Measurements from ENCODE around the gene TECR. TPM values are rescaled to one million over a fixed set of nuclear protein-coding genes. Genes with fewer than 3 reads are reported as not detected.
"Not testable (repeated sequence)": the region's sequence is repeated elsewhere in the genome, so short reads cannot be mapped to it uniquely, and the experiment has no call there.

Gene TECR
- total RNA-seq, 2 donors from 2014 or later: 85.7 to 108 TPM

DNA sequence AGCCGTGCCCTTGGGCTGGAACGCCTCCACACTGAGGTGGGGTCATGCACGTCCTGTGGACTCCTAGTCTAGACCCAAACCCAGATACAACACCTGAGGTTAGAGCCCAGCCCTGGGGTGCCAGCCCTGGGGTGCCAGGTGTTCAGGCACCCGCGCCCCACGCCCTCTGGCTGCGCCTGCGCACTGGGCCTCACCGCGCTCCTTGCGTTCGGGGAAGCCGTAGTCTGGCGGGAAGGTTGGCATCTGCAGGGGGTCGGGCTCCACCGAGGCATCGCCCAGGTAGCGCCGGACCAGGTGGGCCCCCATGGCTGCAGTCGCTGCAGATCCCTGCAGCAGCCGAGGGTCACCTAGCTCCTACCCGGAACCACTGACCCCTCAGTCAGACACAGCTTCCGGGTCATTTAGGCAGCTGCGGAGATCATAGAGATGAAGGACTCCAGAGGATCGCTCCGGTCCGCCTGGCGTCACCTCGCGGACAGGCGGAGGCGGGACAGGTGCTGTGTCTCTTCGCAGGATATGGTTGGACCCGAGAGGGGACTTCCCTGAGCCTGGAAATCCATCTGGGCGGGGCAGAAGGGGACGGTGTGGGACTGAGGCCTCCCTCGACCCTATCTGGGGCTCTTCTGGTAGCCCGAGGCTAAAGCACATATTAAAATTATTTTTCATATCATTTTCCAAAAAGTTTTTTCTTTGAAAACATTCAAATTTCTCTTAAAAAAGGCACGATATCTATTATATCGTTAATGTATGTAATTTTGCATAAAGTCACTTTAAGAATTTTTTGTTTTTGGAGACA lies 42.5 kb downstream of the TECR start, which contains the start of gene NDUFB7:
NDUFB7 (minus strand) TSS at position 372 of the 796 bp plus-strand sequence; CDS start at position 306, 66 bp downstream.
- intact Hi-C loops (cut with DNase I): loop anchor here in 1 of 2 donors (5.0 kb wide), 1 partner anchor 115 kb away; no protein-coding TSS in a partner anchor
- DNase-seq (peak; percentile 93), ATAC-seq (peak; percentile 97 to 98)

DNA sequence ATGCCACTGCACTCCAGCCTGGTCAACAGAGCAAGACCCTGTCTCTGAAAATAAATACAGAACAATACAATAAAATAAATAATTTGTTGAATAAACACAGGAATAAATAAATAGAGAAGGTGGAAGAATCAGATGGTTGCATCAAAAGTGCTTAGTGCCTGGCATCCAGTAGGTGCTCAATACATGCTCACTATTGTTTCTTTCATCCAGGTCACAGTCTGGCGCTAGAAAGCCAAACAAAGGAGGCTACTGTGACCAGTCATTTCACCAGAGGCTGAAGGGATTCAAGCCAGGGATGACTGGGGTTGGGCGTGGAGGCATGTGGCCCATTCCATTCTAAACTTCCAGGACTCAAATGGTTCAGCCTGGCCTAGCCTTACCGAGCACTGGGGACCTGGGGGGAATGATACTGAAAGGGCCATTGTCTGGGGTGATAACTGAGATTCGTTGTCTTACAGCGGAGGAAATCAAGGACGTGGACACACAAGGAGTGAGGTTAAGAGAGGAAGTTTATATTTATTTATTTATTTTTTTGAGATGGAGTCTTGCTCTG lies 46.1 kb downstream of the TECR start:
- intact Hi-C loops (cut with DNase I): no loop called here
- no peak for ATAC-seq
- DNase-seq: no peak

DNA sequence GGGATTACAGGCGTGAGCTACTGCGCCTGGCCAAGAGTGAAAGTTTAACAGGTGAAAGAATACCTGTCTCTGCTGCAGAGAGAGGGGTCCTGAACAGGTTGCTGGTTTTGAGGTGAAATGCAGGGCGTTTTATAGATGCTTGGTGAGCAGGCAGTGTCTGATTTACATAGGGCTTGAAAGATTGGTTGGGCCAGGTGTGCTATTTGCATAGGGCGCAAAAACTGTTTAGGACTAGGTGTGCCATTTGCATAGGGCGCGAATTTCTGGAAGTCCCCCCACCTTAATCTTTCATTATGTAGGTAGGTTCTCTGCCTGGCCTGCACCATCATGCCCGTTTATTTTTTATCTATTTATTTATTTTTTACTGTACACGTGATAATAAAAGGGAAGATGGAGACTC lies 47.0 kb downstream of the TECR start:
- intact Hi-C loops (cut with DNase I): no loop called here
- DNase-seq (no peak), ATAC-seq (no peak)

DNA sequence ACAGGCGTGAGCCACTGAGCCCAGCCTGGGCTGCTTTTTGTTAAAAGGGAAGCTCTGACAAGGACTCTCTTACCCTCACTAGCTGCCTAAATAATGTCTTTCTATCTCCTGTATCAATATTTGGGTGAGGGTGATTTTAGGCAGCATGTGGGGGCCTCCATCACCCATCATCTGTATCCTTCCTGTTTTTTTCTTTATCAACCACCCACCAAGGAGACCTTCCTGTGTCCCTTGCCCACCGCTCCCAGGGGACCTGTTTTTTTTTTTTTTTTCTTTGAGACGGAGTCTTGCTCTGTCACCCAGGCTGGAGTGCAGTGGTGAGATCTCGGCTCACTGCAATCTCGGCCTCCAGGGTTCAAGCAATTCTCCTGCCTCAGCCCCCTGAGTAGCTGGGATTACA lies 47.9 kb downstream of the TECR start:
- DNase-seq (no peak), ATAC-seq (no peak)
- intact Hi-C loops (cut with DNase I): no loop called here

DNA sequence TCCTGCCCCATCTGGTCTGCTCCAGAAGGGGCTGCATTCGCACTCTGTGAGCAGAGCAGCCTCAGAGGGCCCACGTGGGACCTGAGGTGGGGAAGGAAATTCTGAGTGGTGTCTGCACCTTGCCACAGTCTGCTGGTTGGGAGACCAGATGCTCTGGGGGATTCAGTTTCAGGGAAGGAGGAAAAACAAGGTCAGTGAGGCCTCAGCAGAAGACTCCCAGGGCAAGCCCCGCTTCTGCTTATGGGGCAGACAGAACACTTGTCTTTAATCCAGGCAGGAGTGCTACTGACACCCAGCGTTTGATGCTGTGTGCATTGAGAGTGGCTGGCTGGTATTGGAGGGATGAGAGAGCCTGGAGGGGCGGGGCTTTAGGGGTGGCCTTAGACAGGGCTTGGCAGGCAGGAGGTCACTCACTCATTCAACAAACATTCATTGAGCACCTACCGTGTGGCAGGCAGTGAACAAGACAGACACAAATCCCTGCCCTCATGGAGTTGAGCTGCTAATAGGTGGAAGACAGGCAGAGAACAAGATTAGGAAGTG lies 48.6 kb downstream of the TECR start:
- no peak for DNase-seq
- no peak for ATAC-seq
- intact Hi-C loops (cut with DNase I): no loop called here

DNA sequence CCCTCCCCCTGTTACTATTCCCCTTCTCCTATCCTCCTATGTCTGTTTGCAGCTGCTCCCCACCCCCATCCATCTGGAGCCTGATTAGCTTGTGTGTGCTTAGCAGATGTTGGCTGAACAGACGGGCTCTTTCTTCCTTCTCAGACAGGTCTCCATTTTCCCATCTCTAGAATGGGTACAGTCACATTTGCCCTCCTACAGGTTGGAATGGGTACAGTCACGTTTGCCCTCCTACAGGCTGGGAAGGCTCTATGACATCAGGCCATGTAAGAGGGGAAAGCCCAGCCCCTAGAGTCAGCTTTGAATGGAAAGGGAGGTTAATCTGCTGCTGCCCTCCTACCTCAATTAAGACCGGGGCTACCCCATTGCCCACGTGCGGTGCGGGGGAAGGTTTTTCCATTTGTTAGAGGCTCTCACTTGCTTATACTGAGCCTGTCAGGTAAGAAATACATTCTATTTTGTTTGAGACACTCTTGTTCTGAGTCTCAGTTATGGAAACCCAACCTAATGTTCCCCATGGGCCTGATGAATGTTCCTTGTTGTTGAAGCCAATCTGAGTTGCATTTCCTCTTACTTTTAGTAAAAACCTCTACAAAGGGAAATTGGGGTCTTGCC lies 51.3 kb downstream of the TECR start:
- ATAC-seq: no peak
- no peak for DNase-seq
- intact Hi-C loops (cut with DNase I): no loop called here

DNA sequence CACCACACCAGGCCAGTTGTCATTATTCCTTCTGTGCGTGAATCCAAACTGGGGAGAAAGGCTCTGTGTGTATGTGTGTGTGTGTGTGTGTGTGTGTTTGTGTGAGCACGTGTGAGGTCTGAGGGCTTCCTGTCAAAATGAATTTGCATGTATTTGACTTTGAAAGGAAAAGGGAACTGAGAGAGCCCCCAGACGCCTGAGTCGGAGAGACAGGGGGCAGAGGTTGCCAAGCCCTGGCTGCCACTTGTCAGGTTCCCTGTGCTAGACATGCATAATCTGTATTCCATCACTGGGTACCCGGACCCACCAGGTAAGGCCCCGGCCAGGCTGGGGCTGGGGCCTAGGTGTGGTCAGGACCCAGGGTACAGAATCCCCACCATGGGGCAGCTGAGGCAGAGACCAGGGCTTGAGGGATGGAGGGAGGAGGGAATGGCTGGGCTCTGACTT lies 53.5 kb downstream of the TECR start, which contains the start of gene CLEC17A:
CLEC17A (plus strand) TSS at position 191 of the 447 bp plus-strand sequence; CDS start at position 268, 77 bp downstream.
- intact Hi-C loops (cut with DNase I): no loop called here
- no peak for ATAC-seq

DNA sequence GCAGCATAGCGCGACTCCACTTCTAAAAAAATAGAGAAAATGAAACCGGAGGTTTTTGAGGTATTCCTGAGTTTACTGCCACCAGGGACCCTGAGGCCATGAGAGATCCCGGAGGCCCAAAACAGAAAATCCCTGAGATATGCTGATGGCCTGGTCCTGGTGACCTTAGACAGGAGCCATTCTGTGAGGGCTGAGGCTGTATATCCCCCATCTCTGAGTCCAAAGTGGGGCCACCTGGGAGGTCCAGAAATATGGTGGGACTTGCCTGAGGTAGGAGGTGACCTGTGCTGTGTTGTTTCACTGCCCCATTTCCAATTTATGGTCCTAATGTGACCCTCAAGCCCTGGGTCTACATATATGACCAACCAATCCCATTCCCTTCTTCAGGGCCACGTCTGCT lies 55.0 kb downstream of the TECR start:
- intact Hi-C loops (cut with DNase I); DNase-seq; ATAC-seq: not testable (repeated sequence)

More for the DNA sequence above, 53.5 kb downstream of the TECR start, which contains the start of gene CLEC17A:
- no peak for DNase-seq

DNA sequence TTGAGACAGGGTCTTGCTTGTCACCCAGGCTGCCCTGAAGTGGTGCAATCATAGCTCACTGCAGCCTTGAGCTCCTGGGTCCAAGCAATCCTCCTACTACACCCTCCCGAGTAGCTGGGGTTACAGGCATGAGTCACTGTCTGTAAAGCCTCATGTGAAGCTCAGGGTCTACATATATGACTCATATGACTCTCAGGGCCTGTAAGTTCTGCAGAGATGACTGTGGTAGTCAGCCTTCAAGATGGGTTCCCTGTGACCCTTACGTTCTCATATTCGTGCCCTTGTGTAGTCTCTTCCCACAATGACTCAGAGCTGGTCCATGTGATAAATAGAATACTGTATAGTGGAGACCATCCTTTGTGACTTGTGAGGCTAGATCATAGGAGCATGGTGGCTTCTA lies 55.8 kb downstream of the TECR start:
- ATAC-seq; intact Hi-C loops (cut with DNase I); DNase-seq: not testable (repeated sequence)

DNA sequence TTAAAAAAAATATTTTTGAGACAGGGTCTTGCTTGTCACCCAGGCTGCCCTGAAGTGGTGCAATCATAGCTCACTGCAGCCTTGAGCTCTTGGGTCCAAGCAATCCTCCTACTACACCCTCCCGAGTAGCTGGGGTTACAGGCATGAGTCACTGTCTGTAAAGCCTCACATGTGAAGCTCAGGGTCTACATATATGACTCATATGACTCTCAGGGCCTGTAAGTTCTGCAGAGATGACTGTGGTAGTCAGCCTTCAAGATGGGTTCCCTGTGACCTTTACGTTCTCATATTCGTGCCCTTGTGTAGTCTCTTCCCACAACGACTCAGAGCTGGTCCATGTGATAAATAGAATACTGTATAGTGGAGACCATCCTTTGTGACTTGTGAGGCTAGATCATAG lies 60.0 kb downstream of the TECR start:
- ATAC-seq; DNase-seq; intact Hi-C loops (cut with DNase I): not testable (repeated sequence)

DNA sequence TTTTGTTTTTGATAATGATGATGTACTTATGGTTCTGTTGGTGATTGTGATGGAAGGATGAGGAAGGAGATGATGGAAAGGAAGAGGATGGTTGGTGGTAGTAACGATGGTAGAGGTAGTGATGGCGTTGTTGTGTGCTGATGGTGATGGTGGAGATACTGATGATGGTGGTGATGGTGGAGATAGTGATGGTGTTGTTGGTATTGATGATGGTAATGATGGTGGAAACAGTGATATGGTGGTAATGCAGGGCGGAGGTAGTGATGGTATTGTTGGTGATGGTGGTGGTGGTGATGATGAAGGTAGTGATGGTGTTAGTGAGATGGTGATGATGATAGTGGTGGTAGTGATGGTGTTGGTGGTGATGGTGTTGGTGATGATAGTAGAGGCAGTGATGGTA lies 66.2 kb downstream of the TECR start:
- ATAC-seq: no peak
- intact Hi-C loops (cut with DNase I): no loop called here
- no peak for DNase-seq

DNA sequence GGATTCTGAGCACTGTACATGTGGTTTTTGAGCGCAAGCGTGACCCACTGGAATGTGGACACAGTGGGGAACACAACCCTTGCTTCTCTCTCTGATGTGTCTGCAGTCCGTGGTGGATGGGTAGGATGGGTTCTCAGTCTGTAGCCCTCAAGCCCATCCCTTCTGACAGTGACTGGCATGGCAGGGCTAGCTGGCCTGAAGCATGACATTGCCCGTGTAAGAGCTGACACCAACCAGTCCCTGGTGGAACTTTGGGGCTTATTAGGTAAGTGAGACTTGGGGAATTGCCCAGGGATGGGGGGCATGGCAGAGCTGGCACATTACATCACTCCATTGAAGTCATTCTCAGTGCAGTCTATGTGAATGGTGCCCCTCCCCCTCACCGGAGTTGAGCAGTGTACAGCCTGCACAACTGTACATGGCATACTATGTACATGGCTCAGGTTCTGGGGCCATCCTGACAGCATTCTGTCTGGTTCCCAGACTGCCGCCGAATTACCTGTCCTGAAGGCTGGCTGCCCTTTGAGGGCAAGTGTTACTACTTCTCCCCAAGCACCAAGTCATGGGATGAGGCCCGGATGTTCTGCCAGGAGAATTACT lies 70.3 kb downstream of the TECR start:
- intact Hi-C loops (cut with DNase I): no loop called here
- no peak for ATAC-seq
- DNase-seq: no peak

DNA sequence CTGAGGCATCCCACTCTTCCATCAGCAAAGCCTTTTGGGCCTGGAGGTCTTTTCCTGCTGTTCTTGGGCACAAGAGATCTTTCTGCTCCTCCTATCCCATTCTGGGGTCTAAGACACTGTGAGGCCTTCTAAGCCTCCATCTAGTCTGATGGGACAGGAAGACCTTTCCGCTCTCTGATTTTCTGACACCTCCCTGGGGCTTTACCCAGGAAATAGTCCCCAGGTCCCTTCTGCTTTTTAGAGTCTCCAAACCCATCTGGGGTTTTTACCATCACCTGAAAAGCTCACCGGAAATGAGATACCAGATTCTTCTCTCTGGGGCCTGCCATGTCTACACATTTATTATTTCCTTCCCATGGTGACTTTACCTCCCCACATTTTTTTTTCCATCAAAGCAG lies 74.6 kb downstream of the TECR start:
- no peak for ATAC-seq

DNA sequence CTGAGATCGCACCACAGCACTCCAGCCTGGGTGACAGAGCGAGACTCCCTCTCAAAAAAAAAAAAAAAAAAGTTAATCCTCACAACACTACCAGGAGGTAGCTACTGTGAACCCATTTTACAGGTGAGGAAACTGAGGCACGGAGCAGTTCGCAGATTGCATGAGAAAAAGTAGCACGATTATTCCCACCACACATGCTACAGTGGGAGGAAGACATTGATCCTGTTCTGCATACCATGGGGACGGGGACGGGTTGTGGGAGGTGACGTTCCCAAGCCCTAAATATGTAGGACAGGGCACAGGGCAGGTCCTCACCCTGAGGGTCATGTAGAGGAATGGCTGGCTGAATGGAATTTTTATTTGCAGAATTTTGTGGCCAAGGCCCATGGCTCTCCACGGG lies 77.2 kb downstream of the TECR start:
- intact Hi-C loops (cut with DNase I): no loop called here
- no peak for DNase-seq
- no peak for ATAC-seq

More for the DNA sequence above, 74.6 kb downstream of the TECR start:
- no peak for DNase-seq
- intact Hi-C loops (cut with DNase I): no loop called here

DNA sequence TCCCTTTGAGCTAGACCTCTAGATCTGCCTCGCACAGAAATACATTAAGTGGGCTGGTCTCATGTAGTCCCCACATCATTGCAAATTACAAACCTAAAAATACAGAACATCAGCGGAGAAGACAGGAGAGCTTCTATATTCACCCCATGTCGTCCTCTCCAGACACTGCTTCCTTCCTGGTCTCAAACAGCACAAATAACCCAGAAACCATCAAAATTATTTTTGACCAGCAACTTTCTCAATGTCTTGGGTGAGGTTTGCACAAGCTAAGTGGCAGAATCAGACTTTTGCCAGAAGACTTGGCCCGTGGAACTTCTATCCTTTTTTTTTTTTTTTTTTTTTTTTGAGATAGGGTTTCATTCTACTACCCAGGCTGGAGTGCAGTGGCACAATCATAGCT lies 81.7 kb downstream of the TECR start:
- no peak for ATAC-seq
- no peak for DNase-seq
- intact Hi-C loops (cut with DNase I): no loop called here

DNA sequence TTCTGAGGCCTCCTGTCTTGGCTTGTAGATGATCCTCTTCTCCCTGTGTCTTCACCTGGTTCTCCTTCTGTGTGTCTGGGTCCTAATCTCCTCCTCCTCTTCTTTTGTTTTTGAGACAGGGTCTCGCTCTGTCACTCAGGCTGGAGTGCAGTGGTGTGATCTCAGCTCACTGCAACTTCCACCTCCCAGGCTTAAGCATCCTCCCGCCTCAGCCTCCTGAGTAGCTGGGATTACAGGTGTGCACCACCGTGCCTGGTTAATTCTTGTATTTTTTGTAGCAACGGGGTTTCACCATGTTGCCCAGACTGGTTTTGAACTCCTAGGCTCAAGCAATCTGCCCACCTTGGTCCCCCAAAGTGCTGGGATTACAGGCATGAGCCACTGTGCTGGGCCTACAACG lies 82.8 kb downstream of the TECR start:
- DNase-seq; ATAC-seq; intact Hi-C loops (cut with DNase I): not testable (repeated sequence)

DNA sequence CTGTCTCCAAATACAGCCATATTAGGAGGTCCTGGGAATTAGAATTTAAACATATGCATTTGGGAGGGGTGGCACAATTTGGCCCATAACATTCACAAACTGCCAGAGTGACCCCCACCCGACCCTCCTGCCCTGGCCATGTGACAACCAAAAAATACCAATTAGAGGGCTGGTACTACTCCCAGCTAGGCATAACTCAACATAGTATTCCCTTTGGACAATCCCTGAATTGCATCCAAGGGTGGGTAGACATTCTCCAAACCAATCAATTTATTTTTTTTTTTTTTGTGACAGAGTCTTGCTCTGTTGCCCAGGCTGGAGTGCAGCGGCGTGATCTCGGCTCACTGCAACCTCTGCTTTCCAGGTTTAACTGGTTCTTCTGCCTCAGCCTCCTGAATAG lies 83.3 kb downstream of the TECR start:
- ATAC-seq (no peak), DNase-seq (no peak)
- intact Hi-C loops (cut with DNase I): no loop called here

DNA sequence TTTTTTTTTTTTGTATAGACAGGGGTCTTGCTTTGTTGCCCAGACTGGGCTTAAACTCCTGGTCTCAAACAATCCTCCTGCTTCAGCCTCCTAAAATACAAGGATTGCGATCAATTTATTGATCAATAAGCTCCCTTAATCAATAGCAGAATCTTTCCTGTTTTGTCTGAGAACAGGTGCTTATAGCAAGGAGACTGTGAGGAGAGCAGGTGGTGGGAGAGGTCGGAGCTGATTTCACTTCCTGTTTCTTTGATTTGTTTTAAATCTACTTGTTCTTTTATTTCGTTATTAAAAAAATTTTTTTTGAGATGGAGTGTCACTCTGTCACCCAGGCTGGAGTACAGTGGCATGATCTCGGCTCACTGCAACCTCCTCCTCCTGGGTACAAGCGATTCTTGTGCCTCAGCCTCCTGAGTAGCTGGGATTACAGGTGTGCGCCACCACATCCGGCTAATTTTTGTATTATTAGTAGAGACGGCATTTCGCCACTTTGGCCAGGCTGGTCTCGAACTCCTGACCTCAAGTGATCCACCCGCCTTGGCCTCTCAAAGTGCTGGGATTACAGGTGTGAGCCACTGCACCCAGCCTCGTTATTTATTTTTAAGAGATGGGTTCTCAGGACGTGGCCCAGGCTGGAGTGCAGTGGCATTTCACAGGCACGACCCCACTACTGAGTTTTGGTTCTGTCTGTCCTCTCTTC lies 84.2 kb downstream of the TECR start:
- DNase-seq; ATAC-seq; intact Hi-C loops (cut with DNase I): not testable (repeated sequence)

DNA sequence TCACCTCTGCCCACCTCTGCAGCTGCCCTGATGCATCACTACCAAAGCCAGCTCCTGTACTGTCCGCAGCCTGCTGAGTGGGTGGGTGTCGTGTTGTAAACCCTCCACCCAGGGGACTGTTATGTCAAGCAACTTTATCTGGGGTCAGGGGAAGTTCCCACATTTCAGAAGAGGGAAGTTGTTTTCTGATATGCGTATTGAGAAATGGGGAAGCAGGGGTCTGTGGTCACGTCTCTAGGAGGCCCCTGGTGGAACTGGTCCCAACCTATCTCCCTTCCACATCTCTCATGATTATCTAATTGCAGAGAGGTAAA lies 84.7 kb downstream of the TECR start:
- intact Hi-C loops (cut with DNase I): no loop called here
- no peak for ATAC-seq
- DNase-seq: no peak
